ENCODE results near the gene BLM.

The BLM gene

GRCh38 chr15:90697175-90697574, 20.0 kb upstream of the BLM start:
- DNase-seq (ENCODE audit: low read depth): no peak
- Histone ChIP-seq H3K9ac (ENCODE audit: low read length) (no peak overlapping the region), H3K4me1 (ENCODE audit: control insufficient read depth, insufficient read depth, low read length) (no peaks in the 10 kb centered on the region), H3K36me3 (ENCODE audit: control insufficient read depth, insufficient read depth, low read length, severe bottlenecking) (no peaks in the 10 kb centered on the region), H3K4me3 (ENCODE audit: low read length) (no peak overlapping the region), H3K9me3 (ENCODE audit: control insufficient read depth, low read length) (no peaks in the 10 kb centered on the region), H3K27me3 (replicated peaks; ENCODE audit: control insufficient read depth, insufficient read depth, low read length) (no peaks in the 10 kb centered on the region)

- Histone ChIP-seq H3K27me3 (replicated peaks; ENCODE audit: control insufficient read depth, insufficient read depth, low read length) (no peaks in the 10 kb centered on the region), H3K4me1 (ENCODE audit: control insufficient read depth, insufficient read depth, low read length) (no peaks in the 10 kb centered on the region), H3K9ac (ENCODE audit: low read length) (no peak overlapping the region), H3K36me3 (ENCODE audit: control insufficient read depth, insufficient read depth, low read length, severe bottlenecking) (no peaks in the 10 kb centered on the region), H3K9me3 (ENCODE audit: control insufficient read depth, low read length) (no peaks in the 10 kb centered on the region), H3K4me3 (ENCODE audit: low read length) (no peak overlapping the region)
- DNase-seq (ENCODE audit: low read depth): no peak
Measured at GRCh38 chr15:90698629-90699028, 18.5 kb upstream of the BLM start.

- H3K4me1 ChIP-seq (ENCODE audit: control insufficient read depth, insufficient read depth, low read length): no peaks in the 10 kb centered on the region
- H3K36me3 ChIP-seq (ENCODE audit: control insufficient read depth, insufficient read depth, low read length, severe bottlenecking): no peaks in the 10 kb centered on the region
- no peaks in the 10 kb centered on the region for H3K27me3 ChIP-seq (replicated peaks; ENCODE audit: control insufficient read depth, insufficient read depth, low read length)
- no peak overlapping the region for H3K9ac ChIP-seq (ENCODE audit: low read length)
- H3K9me3 ChIP-seq (ENCODE audit: control insufficient read depth, low read length): no peaks in the 10 kb centered on the region
- no peak overlapping the region for H3K4me3 ChIP-seq (ENCODE audit: low read length)
- no peak for DNase-seq (ENCODE audit: low read depth)
Measured at GRCh38 chr15:90701048-90701447, 16.1 kb upstream of the BLM start.

- H3K9me3 ChIP-seq (ENCODE audit: control insufficient read depth, low read length): no peaks in the 10 kb centered on the region
- H3K36me3 ChIP-seq (ENCODE audit: control insufficient read depth, insufficient read depth, low read length, severe bottlenecking): no peaks in the 10 kb centered on the region
- no peaks in the 10 kb centered on the region for H3K4me1 ChIP-seq (ENCODE audit: control insufficient read depth, insufficient read depth, low read length)
- no peak for DNase-seq (ENCODE audit: low read depth)
- H3K4me3 ChIP-seq (ENCODE audit: low read length): no peak overlapping the region
- H3K27me3 ChIP-seq (replicated peaks; ENCODE audit: control insufficient read depth, insufficient read depth, low read length): no peaks in the 10 kb centered on the region
- no peak overlapping the region for H3K9ac ChIP-seq (ENCODE audit: low read length)
Measured at GRCh38 chr15:90701880-90702630, 15.1 kb upstream of the BLM start.

GRCh38 chr15:90703455-90703854, 13.7 kb upstream of the BLM start:
- Histone ChIP-seq H3K9me3 (ENCODE audit: control insufficient read depth, low read length) (no peaks in the 10 kb centered on the region), H3K4me3 (ENCODE audit: low read length) (no peak overlapping the region), H3K9ac (ENCODE audit: low read length) (no peak overlapping the region), H3K27me3 (replicated peaks; ENCODE audit: control insufficient read depth, insufficient read depth, low read length) (no peaks in the 10 kb centered on the region), H3K36me3 (ENCODE audit: control insufficient read depth, insufficient read depth, low read length, severe bottlenecking) (no peaks in the 10 kb centered on the region), H3K4me1 (ENCODE audit: control insufficient read depth, insufficient read depth, low read length) (no peaks in the 10 kb centered on the region)
- DNase-seq (ENCODE audit: low read depth): no peak

GRCh38 chr15:90705212-90705611, 11.9 kb upstream of the BLM start:
- Histone ChIP-seq H3K36me3 (ENCODE audit: control insufficient read depth, insufficient read depth, low read length, severe bottlenecking) (no peaks in the 10 kb centered on the region), H3K27me3 (replicated peaks; ENCODE audit: control insufficient read depth, insufficient read depth, low read length) (no peaks in the 10 kb centered on the region), H3K4me1 (ENCODE audit: control insufficient read depth, insufficient read depth, low read length) (no peaks in the 10 kb centered on the region), H3K4me3 (ENCODE audit: low read length) (no peak overlapping the region), H3K9me3 (ENCODE audit: control insufficient read depth, low read length) (no peaks in the 10 kb centered on the region), H3K9ac (ENCODE audit: low read length) (no peak overlapping the region)
- no peak for DNase-seq (ENCODE audit: low read depth)

GRCh38 chr15:90706394-90707327, 10.5 kb upstream of the BLM start:
- Histone ChIP-seq H3K4me1 (ENCODE audit: control insufficient read depth, insufficient read depth, low read length) (no peaks in the 10 kb centered on the region), H3K9me3 (ENCODE audit: control insufficient read depth, low read length) (no peaks in the 10 kb centered on the region), H3K27me3 (replicated peaks; ENCODE audit: control insufficient read depth, insufficient read depth, low read length) (no peaks in the 10 kb centered on the region), H3K9ac (ENCODE audit: low read length) (no peak overlapping the region), H3K4me3 (ENCODE audit: low read length) (no peak overlapping the region), H3K36me3 (ENCODE audit: control insufficient read depth, insufficient read depth, low read length, severe bottlenecking) (no peaks in the 10 kb centered on the region)
- no peak for DNase-seq (ENCODE audit: low read depth)

- no peaks in the 10 kb centered on the region for H3K9me3 ChIP-seq (ENCODE audit: control insufficient read depth, low read length)
- no peaks in the 10 kb centered on the region for H3K36me3 ChIP-seq (ENCODE audit: control insufficient read depth, insufficient read depth, low read length, severe bottlenecking)
- H3K9ac ChIP-seq (ENCODE audit: low read length): no peak overlapping the region
- H3K27me3 ChIP-seq (replicated peaks; ENCODE audit: control insufficient read depth, insufficient read depth, low read length): no peaks in the 10 kb centered on the region
- H3K4me1 ChIP-seq (ENCODE audit: control insufficient read depth, insufficient read depth, low read length): no peaks in the 10 kb centered on the region
- no peak overlapping the region for H3K4me3 ChIP-seq (ENCODE audit: low read length)
- DNase-seq (ENCODE audit: low read depth): no peak
Measured at GRCh38 chr15:90707489-90707888, 9.7 kb upstream of the BLM start.

GRCh38 chr15:90708516-90708915, 8.6 kb upstream of the BLM start:
- Histone ChIP-seq H3K4me1 (ENCODE audit: control insufficient read depth, insufficient read depth, low read length) (no peaks in the 10 kb centered on the region), H3K4me3 (ENCODE audit: low read length) (no peak overlapping the region), H3K9me3 (ENCODE audit: control insufficient read depth, low read length) (no peaks in the 10 kb centered on the region), H3K27me3 (replicated peaks; ENCODE audit: control insufficient read depth, insufficient read depth, low read length) (no peaks in the 10 kb centered on the region), H3K9ac (ENCODE audit: low read length) (no peak overlapping the region), H3K36me3 (ENCODE audit: control insufficient read depth, insufficient read depth, low read length, severe bottlenecking) (no peaks in the 10 kb centered on the region)
- no peak for DNase-seq (ENCODE audit: low read depth)

GRCh38 chr15:90709278-90709677, 7.9 kb upstream of the BLM start:
- DNase-seq (ENCODE audit: low read depth): no peak
- Histone ChIP-seq H3K9me3 (ENCODE audit: control insufficient read depth, low read length) (no peaks in the 10 kb centered on the region), H3K4me3 (ENCODE audit: low read length) (no peak overlapping the region), H3K9ac (ENCODE audit: low read length) (no peak overlapping the region), H3K4me1 (ENCODE audit: control insufficient read depth, insufficient read depth, low read length) (no peaks in the 10 kb centered on the region), H3K27me3 (replicated peaks; ENCODE audit: control insufficient read depth, insufficient read depth, low read length) (no peaks in the 10 kb centered on the region), H3K36me3 (ENCODE audit: control insufficient read depth, insufficient read depth, low read length, severe bottlenecking) (no peaks in the 10 kb centered on the region)

- H3K4me3 ChIP-seq (ENCODE audit: low read length): no peak overlapping the region
- no peak overlapping the region for H3K9ac ChIP-seq (ENCODE audit: low read length)
- H3K9me3 ChIP-seq (ENCODE audit: control insufficient read depth, low read length): no peaks in the 10 kb centered on the region
- no peaks in the 10 kb centered on the region for H3K36me3 ChIP-seq (ENCODE audit: control insufficient read depth, insufficient read depth, low read length, severe bottlenecking)
- no peaks in the 10 kb centered on the region for H3K4me1 ChIP-seq (ENCODE audit: control insufficient read depth, insufficient read depth, low read length)
- no peaks in the 10 kb centered on the region for H3K27me3 ChIP-seq (replicated peaks; ENCODE audit: control insufficient read depth, insufficient read depth, low read length)
- no peak for DNase-seq (ENCODE audit: low read depth)
Measured at GRCh38 chr15:90710436-90711027, 6.6 kb upstream of the BLM start.
